ENCODE measurements around the gene PDXK. TPM values are rescaled to one million over a fixed set of nuclear protein-coding genes. Genes with fewer than 3 reads are reported as not detected.
A peak's percentile ranks its signal among the peaks of the same experiment; 100 is the strongest.

PDXK gene
- 10 to 100 TPM; 33.7 to 68.9 TPM for total RNA-seq

DNA sequence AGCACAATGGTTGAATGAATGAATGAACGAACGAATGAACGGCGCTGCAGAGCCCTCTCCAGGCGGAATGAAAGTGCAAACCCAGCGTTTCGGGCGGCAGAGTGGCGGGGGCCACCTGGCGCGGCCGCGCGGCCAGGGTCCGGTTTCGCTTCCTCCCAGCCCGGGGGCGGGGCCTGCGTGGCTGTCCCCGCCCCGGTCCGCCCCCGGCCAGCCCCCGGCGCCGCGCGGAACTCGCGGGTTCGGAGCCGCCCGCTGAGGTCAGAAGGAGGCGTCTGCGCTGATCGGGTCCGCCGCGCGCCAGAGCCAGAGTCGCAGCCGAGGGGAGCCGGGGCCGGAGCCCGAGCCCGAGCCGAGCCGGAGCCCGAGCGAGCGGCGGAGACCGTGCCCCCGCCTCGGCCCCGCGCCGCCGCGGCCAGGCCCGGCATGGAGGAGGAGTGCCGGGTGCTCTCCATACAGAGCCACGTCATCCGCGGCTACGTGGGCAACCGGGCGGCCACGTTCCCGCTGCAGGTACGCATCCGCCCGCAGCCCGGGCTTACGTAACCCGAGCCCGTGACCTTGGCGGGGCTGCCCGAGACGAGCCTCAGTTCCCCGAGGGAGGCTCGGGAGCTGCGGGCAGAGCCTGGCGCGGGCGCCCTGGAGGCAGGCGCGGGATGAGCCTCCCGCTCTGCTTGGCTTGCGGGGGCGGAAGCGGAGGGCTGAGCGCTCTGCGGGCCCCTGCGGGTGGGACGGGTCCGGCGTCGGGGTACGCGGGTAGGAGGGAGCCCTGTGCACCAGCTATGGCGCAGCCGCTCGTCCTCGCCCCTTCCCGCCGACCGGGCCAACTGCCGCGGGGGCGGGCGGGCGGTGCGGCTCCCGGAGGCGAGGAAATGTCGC, at the start of gene PDXK:
Gene PDXK, plus strand, starts transcription at position 258 of the 876 bp plus-strand sequence. Its CDS starts 166 bp downstream, at position 424.
- peak within 1 kb of the TSS; percentile 85 to 96 (median 95) for H3K27ac ChIP-seq
- ATAC-seq (peak; percentile 89), DNase-seq (peak; percentile 87 to 90 (median 88))
- H3K36me3 ChIP-seq (replicated peaks in 1 of 2; ENCODE audit: insufficient read depth in 1 of 2, low read depth in 2 of 2) = no peaks in the 10 kb centered on the region
- no peaks in the 10 kb centered on the region for H3K9me3 ChIP-seq
- H3K4me1 ChIP-seq = peaks cover 44% of the 10 kb centered on the region
- H3K27me3 ChIP-seq = no peaks in the 10 kb centered on the region
- WGBS, 2 donors = 0% methylated on average over 59 of the region's 117 CpGs; no CpG with 5 or more reads in 1 of the 2 donors
- H3K4me3 ChIP-seq = peak within 1 kb of the TSS; percentile 59 to 96
- intact Hi-C loops (cut with DNase I) = no loop called here
- TF ChIP-seq POLR2A (IDR thresholded peaks at IDR 0.05) = peak; percentile 84 to 89 (median 88)
- TF ChIP-seq, protein P1, sequence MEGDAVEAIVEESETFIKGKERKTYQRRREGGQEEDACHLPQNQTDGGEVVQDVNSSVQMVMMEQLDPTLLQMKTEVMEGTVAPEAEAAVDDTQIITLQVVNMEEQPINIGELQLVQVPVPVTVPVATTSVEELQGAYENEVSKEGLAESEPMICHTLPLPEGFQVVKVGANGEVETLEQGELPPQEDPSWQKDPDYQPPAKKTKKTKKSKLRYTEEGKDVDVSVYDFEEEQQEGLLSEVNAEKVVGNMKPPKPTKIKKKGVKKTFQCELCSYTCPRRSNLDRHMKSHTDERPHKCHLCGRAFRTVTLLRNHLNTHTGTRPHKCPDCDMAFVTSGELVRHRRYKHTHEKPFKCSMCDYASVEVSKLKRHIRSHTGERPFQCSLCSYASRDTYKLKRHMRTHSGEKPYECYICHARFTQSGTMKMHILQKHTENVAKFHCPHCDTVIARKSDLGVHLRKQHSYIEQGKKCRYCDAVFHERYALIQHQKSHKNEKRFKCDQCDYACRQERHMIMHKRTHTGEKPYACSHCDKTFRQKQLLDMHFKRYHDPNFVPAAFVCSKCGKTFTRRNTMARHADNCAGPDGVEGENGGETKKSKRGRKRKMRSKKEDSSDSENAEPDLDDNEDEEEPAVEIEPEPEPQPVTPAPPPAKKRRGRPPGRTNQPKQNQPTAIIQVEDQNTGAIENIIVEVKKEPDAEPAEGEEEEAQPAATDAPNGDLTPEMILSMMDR (IDR thresholded peaks at IDR 0.05) = peak in 2 of 7 experiments; percentile 13 to 16

DNA sequence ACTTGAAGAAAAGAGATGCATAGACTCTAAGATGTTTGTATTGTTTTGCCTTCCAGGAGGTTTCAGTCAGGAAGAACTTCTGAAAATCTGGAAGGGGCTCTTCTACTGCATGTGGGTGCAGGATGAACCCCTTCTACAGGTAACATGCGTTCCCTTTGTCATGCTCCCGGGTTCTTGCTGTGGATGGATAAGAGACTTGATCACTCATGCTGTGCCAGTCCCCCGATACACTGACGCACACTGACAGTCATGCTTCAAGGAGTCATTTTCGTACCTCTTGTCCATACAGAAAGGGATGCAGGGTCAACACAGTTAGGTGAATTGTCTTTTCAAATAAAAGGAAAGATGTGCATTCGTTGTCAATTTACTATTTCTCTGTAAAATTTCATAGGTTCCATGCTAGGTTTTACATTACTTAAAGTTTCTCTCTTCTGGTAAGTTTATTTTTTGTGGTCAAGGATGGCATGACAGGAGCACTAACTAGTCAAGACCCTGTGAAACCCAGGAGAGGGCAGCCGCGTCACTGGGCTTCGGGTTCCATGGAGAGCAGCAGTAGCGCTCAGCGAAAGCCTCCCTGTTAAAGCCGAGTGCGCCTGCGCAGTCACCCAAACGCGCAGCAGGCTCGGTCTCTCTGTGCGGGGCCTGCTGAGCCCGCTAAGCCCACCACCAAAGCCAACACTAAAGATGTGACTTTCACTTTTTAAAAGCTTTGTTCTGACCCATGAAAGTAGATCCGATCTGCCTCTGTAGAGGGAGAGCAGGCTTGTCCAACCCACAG, 48.9 kb upstream of the PDXK start:
- TF ChIP-seq POLR2A (IDR thresholded peaks at IDR 0.05) = no peak
- TF ChIP-seq, protein P1 (IDR thresholded peaks at IDR 0.05) = no peak
- H3K4me1 ChIP-seq = no peaks in the 10 kb centered on the region
- DNase-seq (no peak), ATAC-seq (no peak)
- no peak overlapping the region for H3K4me3 ChIP-seq
- H3K9me3 ChIP-seq = no peaks in the 10 kb centered on the region
- peaks cover 0 to 4% of the 10 kb centered on the region in 2 donors for H3K36me3 ChIP-seq (replicated peaks in 1 of 2; ENCODE audit: insufficient read depth in 1 of 2, low read depth in 2 of 2)
- intact Hi-C loops (cut with DNase I) = no loop called here
- no peaks in the 10 kb centered on the region for H3K27me3 ChIP-seq
- 87 to 88% methylated on average over 20 of the region's 20 CpGs for WGBS, 2 donors
- H3K27ac ChIP-seq = no peak overlapping the region

DNA sequence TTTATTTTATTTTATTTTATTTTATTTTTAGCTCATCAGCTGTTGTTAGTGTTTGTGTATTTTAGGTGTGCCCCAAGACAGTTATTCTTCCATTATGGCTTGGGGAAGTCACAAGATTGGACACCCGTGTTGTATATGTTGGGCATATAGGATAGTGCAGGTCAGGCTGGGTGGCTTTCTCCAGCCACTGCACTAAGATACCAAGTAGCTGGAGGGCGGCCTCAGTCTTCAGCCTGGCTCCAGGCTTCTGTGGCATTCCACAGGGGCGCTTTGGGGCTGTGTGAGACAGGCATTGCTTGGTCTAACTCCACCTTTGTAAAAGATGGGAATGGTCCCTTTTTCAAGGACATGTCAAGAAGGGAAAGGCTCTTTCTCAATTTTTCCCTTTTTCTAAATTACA, 43.1 kb upstream of the PDXK start:
- Histone ChIP-seq H3K9me3 (no peaks in the 10 kb centered on the region), H3K27ac (no peak overlapping the region), H3K4me1 (no peaks in the 10 kb centered on the region), H3K27me3 (no peaks in the 10 kb centered on the region), H3K4me3 (no peak overlapping the region), H3K36me3 (replicated peaks in 1 of 2; ENCODE audit: insufficient read depth in 1 of 2, low read depth in 2 of 2) (peaks cover 0 to 27% of the 10 kb centered on the region in 2 donors)
- WGBS, 2 donors = 87 to 94% methylated on average over 3 of the region's 3 CpGs
- intact Hi-C loops (cut with DNase I) = no loop called here
- DNase-seq (no peak), ATAC-seq (no peak)
- TF ChIP-seq POLR2A (IDR thresholded peaks at IDR 0.05) = no peak
- TF ChIP-seq, protein P1 (IDR thresholded peaks at IDR 0.05) = no peak

DNA sequence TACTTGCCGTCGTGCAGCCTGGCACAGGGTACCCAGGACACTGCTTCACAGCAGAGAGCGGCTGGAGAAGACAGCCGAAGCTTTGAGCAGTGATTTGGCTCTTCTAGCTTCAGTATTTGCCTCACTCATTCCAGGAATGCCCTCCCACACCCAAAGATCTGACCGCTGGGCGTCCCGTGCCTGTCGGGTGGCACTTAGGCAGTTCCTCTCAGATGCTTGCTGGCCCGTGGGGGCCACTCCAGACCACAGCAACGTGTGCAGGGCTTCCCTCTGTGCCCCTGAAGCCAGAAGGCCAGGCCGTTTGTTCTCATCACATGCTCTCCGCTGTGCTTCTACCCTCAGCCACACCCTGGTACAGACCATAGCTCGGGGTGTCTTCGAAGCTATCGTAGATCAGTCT, 42.5 kb upstream of the PDXK start:
- Histone ChIP-seq H3K36me3 (replicated peaks in 1 of 2; ENCODE audit: insufficient read depth in 1 of 2, low read depth in 2 of 2) (peaks cover 0 to 27% of the 10 kb centered on the region in 2 donors), H3K27me3 (no peaks in the 10 kb centered on the region), H3K4me3 (no peak overlapping the region), H3K9me3 (no peaks in the 10 kb centered on the region), H3K4me1 (no peaks in the 10 kb centered on the region), H3K27ac (no peak overlapping the region)
- WGBS, 2 donors = 88 to 96% methylated on average over 9 to 15 of the region's 15 CpGs
- no peak for ATAC-seq
- TF ChIP-seq, protein P1 (IDR thresholded peaks at IDR 0.05) = no peak
- intact Hi-C loops (cut with DNase I) = no loop called here
- DNase-seq = no peak

Data from body of pancreas (tissue), 4 donors.